ENCODE data around the gene CCDC171. TPM values are rescaled to one million over a fixed set of nuclear protein-coding genes. Genes with fewer than 3 reads are reported as not detected.
A peak's percentile ranks its signal among the peaks of the same experiment; 100 is the strongest.

Gene CCDC171
- total RNA-seq (2014; rRNA removed; shearing (Covaris generic)) (3.5 and 4.4 TPM in 2 replicates), polyA plus RNA-seq (2016; fragmentation: Nextera tagmentation; extraction: Ambion mirVana) (3.5 and 5.1 TPM in 2 replicates)
- long read RNA-seq, partial matches to known transcripts: 1 of 4 reads
- long read RNA-seq, other reads (novel, unspliced or antisense): 3 of 4 reads

DNA sequence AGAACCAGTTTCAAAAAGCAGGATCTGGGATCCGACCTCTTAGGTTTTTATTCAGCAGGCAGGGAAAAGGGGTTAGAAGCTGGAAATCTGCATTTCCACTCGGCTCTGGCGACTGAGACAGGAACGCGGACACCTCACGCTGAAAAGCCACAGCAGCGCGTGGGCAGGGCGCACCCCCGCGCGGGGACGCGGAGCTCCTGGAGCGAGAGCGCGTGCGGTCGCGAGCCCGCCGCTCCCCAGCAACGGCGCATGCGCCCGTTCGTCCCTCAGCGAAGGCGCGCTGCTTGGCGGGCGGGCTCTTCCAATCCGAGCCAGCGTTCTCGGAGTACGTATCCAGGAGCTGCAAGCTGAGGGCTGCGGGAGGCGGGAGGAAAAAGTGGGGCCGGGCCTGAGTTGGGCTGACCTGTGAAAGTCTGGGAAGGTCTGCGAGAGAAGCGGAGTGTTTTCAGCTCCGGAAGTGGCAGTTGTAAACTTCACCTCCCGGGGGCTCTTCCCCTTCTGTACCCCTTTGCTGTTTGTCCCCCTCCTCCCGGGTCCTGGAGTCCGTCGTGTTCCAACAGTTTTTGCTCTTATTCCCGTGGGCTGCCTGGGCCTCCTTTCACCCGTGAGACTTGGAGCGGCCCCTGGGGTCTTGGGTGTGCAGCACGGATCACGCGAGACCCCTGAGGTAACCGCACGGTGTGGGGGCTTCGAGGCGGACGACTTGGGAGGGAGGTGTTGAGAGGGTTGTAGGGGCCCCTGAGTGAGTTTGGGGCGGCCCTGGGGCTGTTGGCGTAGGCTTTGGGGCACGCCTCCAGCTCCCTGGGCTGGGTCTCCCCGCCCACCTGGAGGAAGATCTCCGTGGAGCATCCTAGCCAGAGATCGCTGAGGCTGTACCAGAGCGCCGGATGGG lies at the start of gene CCDC171:
CCDC171 (plus strand) TSS at position 408 of the 892 bp plus-strand sequence. CDS start 11,046 bp downstream, outside the sequence.
- H3K27me3 Mint-ChIP-seq (ENCODE audit: insufficient read depth, low read depth, poor library complexity): peaks cover 7% of the 10 kb centered on the region
- TF ChIP-seq, protein P1, sequence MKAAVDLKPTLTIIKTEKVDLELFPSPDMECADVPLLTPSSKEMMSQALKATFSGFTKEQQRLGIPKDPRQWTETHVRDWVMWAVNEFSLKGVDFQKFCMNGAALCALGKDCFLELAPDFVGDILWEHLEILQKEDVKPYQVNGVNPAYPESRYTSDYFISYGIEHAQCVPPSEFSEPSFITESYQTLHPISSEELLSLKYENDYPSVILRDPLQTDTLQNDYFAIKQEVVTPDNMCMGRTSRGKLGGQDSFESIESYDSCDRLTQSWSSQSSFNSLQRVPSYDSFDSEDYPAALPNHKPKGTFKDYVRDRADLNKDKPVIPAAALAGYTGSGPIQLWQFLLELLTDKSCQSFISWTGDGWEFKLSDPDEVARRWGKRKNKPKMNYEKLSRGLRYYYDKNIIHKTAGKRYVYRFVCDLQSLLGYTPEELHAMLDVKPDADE (IDR thresholded peaks at IDR 0.05): no peak
- no peak for TF ChIP-seq EZH2 (IDR thresholded peaks at IDR 0.05; ENCODE audit: low read depth, unreplicated experiment)
- no peak for TF ChIP-seq STAT1 (IDR thresholded peaks at IDR 0.05; ENCODE audit: unreplicated experiment)
- 0 out of 2 replicates have a peak, but pooled peaks have one; percentile 23 for TF ChIP-seq CREB1 (CRISPR knock-in tag; IDR thresholded peaks at IDR 0.05; ENCODE audit: low read depth)
- TF ChIP-seq POLR2AphosphoS5 (IDR thresholded peaks at IDR 0.05; ENCODE audit: low read depth): peak; percentile 96
- no peak for TF ChIP-seq NANOG (IDR thresholded peaks at IDR 0.05; ENCODE audit: borderline replicate concordance)
- TF ChIP-seq JUNB (IDR thresholded peaks at IDR 0.05; ENCODE audit: unreplicated experiment): no peak
- ATAC-seq (peak; percentile 92), DNase-seq (ENCODE audit: low spot score) (peak; percentile 97)
- H3K4me2 ChIP-seq: peak within 1 kb of the TSS; percentile 88
- H3K9me2 ChIP-seq (ENCODE audit: insufficient read depth): no peaks in the 10 kb centered on the region
- no peaks in the 10 kb centered on the region for H3F3A ChIP-seq (replicated peaks; ENCODE audit: low read depth)
- no peaks in the 10 kb centered on the region; the same call in 2 of the 3 replicates for H3K9me3 Mint-ChIP-seq
- H3K27ac Mint-ChIP-seq: peak within 1 kb of the TSS; percentile 97
- H4K20me1 ChIP-seq (replicated peaks; ENCODE audit: insufficient read depth): no peaks in the 10 kb centered on the region
- peak within 1 kb of the TSS; percentile 87 for H2AFZ ChIP-seq
- H3K4me3 Mint-ChIP-seq: peak within 1 kb of the TSS; percentile 88
- no peaks in the 10 kb centered on the region for H3K79me2 ChIP-seq (replicated peaks; ENCODE audit: insufficient read depth)
- no peaks in the 10 kb centered on the region for H3K27me3 ChIP-seq (ENCODE audit: insufficient read depth)
- H3K4me3 ChIP-seq: peak within 1 kb of the TSS; percentile 74
- H3K27ac ChIP-seq (ENCODE audit: low read depth): peak within 1 kb of the TSS; percentile 99
- H3K36me3 ChIP-seq (ENCODE audit: insufficient read depth): no peaks in the 10 kb centered on the region
- no peaks in the 10 kb centered on the region; the same call in 1 of the 3 replicates for H3K36me3 Mint-ChIP-seq (ENCODE audit: low read depth)
- H3K4me1 Mint-ChIP-seq: peaks cover 7% of the 10 kb centered on the region
- peaks cover 5% of the 10 kb centered on the region; the same call in 1 of the 2 replicates for H3K4me1 ChIP-seq (ENCODE audit: insufficient read depth)

DNA sequence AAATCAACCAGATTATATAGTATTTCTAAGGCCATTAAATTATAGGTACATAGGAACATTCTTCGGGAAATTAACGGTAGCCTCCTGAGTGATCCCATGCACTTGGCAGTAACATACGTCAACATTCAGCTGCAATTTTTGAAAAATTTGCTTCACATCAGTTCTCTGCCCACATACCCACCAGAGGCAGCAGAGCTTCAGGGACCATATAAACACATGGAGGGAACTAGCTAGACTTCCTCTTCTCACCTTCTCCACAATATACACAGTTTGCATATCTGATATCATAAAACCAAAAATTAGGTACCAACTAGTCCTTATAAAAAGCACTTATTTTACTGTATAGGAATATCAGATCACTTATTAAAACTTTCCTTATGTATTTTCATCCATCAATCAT lies 46.9 kb upstream of the CCDC171 start:
- Histone ChIP-seq H3K36me3 (ENCODE audit: insufficient read depth) (peaks cover 75% of the 10 kb centered on the region), H4K20me1 (replicated peaks; ENCODE audit: insufficient read depth) (peaks cover 80% of the 10 kb centered on the region), H3K4me2 (no peak overlapping the region), H2AFZ (no peak overlapping the region), H3F3A (replicated peaks; ENCODE audit: low read depth) (no peaks in the 10 kb centered on the region; the same call in 1 of the 2 replicates), H3K4me3 (no peak overlapping the region), H3K4me1 (ENCODE audit: insufficient read depth) (peaks cover 20% of the 10 kb centered on the region), H3K79me2 (replicated peaks; ENCODE audit: insufficient read depth) (peaks cover 99% of the 10 kb centered on the region), H3K27me3 (ENCODE audit: insufficient read depth) (no peaks in the 10 kb centered on the region), H3K9me2 (ENCODE audit: insufficient read depth) (no peaks in the 10 kb centered on the region), H3K27ac (ENCODE audit: low read depth) (peak overlapping the region; percentile 8; the same call in 1 of the 2 replicates)
- Mint-ChIP-seq H3K27me3 (ENCODE audit: insufficient read depth, low read depth, poor library complexity) (peaks cover 7% of the 10 kb centered on the region), H3K36me3 (ENCODE audit: low read depth) (peaks cover 89% of the 10 kb centered on the region), H3K27ac (no peak overlapping the region), H3K4me1 (peaks cover 26% of the 10 kb centered on the region), H3K9me3 (peaks cover under 1% of the 10 kb centered on the region; the same call in 1 of the 3 replicates), H3K4me3 (no peak overlapping the region; the same call in 2 of the 3 replicates)
- ATAC-seq (no peak), DNase-seq (ENCODE audit: low spot score) (no peak)
- TF ChIP-seq ZNF462 (CRISPR knock-in tag; IDR thresholded peaks at IDR 0.05) (no peak), NANOG (IDR thresholded peaks at IDR 0.05; ENCODE audit: borderline replicate concordance) (no peak), CREB1 (CRISPR knock-in tag; IDR thresholded peaks at IDR 0.05; ENCODE audit: low read depth) (no peak), POLR2AphosphoS5 (IDR thresholded peaks at IDR 0.05; ENCODE audit: low read depth) (no peak)
- TF ChIP-seq, protein P2, sequence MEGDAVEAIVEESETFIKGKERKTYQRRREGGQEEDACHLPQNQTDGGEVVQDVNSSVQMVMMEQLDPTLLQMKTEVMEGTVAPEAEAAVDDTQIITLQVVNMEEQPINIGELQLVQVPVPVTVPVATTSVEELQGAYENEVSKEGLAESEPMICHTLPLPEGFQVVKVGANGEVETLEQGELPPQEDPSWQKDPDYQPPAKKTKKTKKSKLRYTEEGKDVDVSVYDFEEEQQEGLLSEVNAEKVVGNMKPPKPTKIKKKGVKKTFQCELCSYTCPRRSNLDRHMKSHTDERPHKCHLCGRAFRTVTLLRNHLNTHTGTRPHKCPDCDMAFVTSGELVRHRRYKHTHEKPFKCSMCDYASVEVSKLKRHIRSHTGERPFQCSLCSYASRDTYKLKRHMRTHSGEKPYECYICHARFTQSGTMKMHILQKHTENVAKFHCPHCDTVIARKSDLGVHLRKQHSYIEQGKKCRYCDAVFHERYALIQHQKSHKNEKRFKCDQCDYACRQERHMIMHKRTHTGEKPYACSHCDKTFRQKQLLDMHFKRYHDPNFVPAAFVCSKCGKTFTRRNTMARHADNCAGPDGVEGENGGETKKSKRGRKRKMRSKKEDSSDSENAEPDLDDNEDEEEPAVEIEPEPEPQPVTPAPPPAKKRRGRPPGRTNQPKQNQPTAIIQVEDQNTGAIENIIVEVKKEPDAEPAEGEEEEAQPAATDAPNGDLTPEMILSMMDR (conservative IDR thresholded peaks at IDR 0.05; ENCODE audit: low read depth in 2 of 2): no peak

Data from GM23338 (cell line).